ENCODE results near the gene TMCO6. TPM values are rescaled to one million over a fixed set of nuclear protein-coding genes. Genes with fewer than 3 reads are reported as not detected.
"Not testable (repeated sequence)": the region's sequence is repeated elsewhere in the genome, so short reads cannot be mapped to it uniquely, and the experiment has no call there.

The TMCO6 gene
- total and polyA plus RNA-seq, 9 of the 15 experiments (the other 6 are each of a cell fraction or from before 2014, with no cell fraction given): 3.4 to 46.4 (median 16.7) TPM

DNA sequence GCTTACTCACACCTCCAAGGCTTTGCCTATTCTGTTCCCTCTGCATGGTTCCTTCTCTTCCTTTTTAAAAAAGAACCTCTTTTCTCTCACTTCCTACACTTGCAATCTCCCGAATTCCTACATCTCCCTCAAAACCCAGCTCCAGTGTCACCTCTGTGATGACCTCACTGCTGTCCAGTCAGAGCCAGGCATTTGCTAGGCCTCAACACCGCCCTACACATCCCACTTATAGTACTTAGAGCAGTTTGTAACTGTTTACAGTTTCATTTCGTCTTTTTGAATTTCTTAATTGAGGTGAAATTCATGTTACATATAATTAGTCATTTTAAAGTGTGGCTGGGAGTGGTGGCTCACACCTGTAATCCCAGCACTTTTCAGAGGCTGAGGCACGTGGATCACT is 37.1 kb upstream of the TMCO6 start:
- no peak overlapping the region for H3K9ac ChIP-seq (ENCODE audit: insufficient read depth in 1 of 2, low read depth in 2 of 2, low read length in 2 of 2)
- H3K79me2 ChIP-seq (ENCODE audit: control insufficient read depth, insufficient read depth, low read length): no peaks in the 10 kb centered on the region
- POLR2A ChIA-PET: interaction anchor here (0.6 to 1.0 kb wide), 2 partner anchors 35 to 38 kb away, joined by 3 read pairs; partner anchors contain the start of gene APBB3
- no peaks in the 10 kb centered on the region for H3K27me3 ChIP-seq (ENCODE audit: control insufficient read depth in 2 of 2, insufficient read depth in 2 of 2, low read length in 2 of 2)
- no peaks in the 10 kb centered on the region for H3K9me1 ChIP-seq (ENCODE audit: control insufficient read depth, insufficient read depth, low read length)
- ATAC-seq (no peak), DNase-seq (ENCODE audit: extremely low read depth in 1 of 4, low spot score in 3 of 4) (no peak), FAIRE-seq (no peak)
- no peak overlapping the region for H3K27ac ChIP-seq (ENCODE audit: extremely low read depth, low read depth, low read length)
- TF ChIP-seq, protein P1, sequence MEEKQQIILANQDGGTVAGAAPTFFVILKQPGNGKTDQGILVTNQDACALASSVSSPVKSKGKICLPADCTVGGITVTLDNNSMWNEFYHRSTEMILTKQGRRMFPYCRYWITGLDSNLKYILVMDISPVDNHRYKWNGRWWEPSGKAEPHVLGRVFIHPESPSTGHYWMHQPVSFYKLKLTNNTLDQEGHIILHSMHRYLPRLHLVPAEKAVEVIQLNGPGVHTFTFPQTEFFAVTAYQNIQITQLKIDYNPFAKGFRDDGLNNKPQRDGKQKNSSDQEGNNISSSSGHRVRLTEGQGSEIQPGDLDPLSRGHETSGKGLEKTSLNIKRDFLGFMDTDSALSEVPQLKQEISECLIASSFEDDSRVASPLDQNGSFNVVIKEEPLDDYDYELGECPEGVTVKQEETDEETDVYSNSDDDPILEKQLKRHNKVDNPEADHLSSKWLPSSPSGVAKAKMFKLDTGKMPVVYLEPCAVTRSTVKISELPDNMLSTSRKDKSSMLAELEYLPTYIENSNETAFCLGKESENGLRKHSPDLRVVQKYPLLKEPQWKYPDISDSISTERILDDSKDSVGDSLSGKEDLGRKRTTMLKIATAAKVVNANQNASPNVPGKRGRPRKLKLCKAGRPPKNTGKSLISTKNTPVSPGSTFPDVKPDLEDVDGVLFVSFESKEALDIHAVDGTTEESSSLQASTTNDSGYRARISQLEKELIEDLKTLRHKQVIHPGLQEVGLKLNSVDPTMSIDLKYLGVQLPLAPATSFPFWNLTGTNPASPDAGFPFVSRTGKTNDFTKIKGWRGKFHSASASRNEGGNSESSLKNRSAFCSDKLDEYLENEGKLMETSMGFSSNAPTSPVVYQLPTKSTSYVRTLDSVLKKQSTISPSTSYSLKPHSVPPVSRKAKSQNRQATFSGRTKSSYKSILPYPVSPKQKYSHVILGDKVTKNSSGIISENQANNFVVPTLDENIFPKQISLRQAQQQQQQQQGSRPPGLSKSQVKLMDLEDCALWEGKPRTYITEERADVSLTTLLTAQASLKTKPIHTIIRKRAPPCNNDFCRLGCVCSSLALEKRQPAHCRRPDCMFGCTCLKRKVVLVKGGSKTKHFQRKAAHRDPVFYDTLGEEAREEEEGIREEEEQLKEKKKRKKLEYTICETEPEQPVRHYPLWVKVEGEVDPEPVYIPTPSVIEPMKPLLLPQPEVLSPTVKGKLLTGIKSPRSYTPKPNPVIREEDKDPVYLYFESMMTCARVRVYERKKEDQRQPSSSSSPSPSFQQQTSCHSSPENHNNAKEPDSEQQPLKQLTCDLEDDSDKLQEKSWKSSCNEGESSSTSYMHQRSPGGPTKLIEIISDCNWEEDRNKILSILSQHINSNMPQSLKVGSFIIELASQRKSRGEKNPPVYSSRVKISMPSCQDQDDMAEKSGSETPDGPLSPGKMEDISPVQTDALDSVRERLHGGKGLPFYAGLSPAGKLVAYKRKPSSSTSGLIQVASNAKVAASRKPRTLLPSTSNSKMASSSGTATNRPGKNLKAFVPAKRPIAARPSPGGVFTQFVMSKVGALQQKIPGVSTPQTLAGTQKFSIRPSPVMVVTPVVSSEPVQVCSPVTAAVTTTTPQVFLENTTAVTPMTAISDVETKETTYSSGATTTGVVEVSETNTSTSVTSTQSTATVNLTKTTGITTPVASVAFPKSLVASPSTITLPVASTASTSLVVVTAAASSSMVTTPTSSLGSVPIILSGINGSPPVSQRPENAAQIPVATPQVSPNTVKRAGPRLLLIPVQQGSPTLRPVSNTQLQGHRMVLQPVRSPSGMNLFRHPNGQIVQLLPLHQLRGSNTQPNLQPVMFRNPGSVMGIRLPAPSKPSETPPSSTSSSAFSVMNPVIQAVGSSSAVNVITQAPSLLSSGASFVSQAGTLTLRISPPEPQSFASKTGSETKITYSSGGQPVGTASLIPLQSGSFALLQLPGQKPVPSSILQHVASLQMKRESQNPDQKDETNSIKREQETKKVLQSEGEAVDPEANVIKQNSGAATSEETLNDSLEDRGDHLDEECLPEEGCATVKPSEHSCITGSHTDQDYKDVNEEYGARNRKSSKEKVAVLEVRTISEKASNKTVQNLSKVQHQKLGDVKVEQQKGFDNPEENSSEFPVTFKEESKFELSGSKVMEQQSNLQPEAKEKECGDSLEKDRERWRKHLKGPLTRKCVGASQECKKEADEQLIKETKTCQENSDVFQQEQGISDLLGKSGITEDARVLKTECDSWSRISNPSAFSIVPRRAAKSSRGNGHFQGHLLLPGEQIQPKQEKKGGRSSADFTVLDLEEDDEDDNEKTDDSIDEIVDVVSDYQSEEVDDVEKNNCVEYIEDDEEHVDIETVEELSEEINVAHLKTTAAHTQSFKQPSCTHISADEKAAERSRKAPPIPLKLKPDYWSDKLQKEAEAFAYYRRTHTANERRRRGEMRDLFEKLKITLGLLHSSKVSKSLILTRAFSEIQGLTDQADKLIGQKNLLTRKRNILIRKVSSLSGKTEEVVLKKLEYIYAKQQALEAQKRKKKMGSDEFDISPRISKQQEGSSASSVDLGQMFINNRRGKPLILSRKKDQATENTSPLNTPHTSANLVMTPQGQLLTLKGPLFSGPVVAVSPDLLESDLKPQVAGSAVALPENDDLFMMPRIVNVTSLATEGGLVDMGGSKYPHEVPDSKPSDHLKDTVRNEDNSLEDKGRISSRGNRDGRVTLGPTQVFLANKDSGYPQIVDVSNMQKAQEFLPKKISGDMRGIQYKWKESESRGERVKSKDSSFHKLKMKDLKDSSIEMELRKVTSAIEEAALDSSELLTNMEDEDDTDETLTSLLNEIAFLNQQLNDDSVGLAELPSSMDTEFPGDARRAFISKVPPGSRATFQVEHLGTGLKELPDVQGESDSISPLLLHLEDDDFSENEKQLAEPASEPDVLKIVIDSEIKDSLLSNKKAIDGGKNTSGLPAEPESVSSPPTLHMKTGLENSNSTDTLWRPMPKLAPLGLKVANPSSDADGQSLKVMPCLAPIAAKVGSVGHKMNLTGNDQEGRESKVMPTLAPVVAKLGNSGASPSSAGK (IDR thresholded peaks at IDR 0.05): peak; percentile 49; the same call in 1 of the 2 replicates
- no peak for TF ChIP-seq HNRNPL (IDR thresholded peaks at IDR 0.05; ENCODE audit: low read depth, low read length)
- TF ChIP-seq ZNF324 (CRISPR knock-in tag; IDR thresholded peaks at IDR 0.05): no peak
- TF ChIP-seq L3MBTL2 (IDR thresholded peaks at IDR 0.05): peak; percentile 40; the same call in 1 of the 2 replicates
- no peak for TF ChIP-seq KLF1 (tag; IDR thresholded peaks at IDR 0.05)
- H3K4me2 ChIP-seq (ENCODE audit: insufficient read depth, low read length): no peak overlapping the region
- no peaks in the 10 kb centered on the region for H3K9me3 ChIP-seq (replicated peaks; ENCODE audit: control insufficient read depth, insufficient read depth, low read depth, low read length)
- CTCF ChIA-PET (ENCODE audit: low intra/inter-chr PET ratio): no interaction called here
- in situ Hi-C loops (cut with MboI) (no loop called here), intact Hi-C loops (cut with micrococcal nuclease) (no loop called here)
- no TSS peak for BruUV-seq (replicated peaks)
- no peaks in the 10 kb centered on the region for H3K36me3 ChIP-seq (ENCODE audit: control insufficient read depth, insufficient read depth, low read length)
- WGBS (ENCODE audit: insufficient coverage, low coverage, missing lambda C conversion rate): 27% methylated on average over 4 of the region's 4 CpGs
- H2AFZ ChIP-seq (ENCODE audit: low read depth, low read length): no peak overlapping the region
- no peak overlapping the region for H3K4me3 ChIP-seq
- H3K4me1 ChIP-seq (replicated peaks in 1 of 2; ENCODE audit: control insufficient read depth in 2 of 2, insufficient read depth in 2 of 2, low read length in 2 of 2): no peaks in the 10 kb centered on the region
- no peaks in the 10 kb centered on the region for H4K20me1 ChIP-seq (replicated peaks; ENCODE audit: control insufficient read depth, insufficient read depth, low read length)

DNA sequence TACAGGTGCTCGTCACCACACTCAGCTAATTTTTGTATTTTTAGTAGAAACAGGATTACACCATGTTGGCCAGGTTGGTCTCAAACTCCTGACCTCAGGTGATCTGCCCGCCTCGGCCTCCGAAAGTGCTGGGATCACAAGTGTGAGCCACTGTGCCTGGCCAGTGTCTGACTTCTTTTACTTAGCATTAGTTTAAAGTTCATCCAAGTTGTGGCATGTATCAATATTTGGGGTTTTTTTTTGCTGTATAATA is 35.9 kb upstream of the TMCO6 start:
- H3K27ac ChIP-seq (ENCODE audit: extremely low read depth, low read depth, low read length); POLR2A ChIA-PET; H3K4me1 ChIP-seq (replicated peaks in 1 of 2; ENCODE audit: control insufficient read depth in 2 of 2, insufficient read depth in 2 of 2, low read length in 2 of 2); H3K9me1 ChIP-seq (ENCODE audit: control insufficient read depth, insufficient read depth, low read length); H3K36me3 ChIP-seq (ENCODE audit: control insufficient read depth, insufficient read depth, low read length); H3K27me3 ChIP-seq (ENCODE audit: control insufficient read depth in 2 of 2, insufficient read depth in 2 of 2, low read length in 2 of 2); H3K4me2 ChIP-seq (ENCODE audit: insufficient read depth, low read length); H3K9me3 ChIP-seq (replicated peaks; ENCODE audit: control insufficient read depth, insufficient read depth, low read depth, low read length); DNase-seq (ENCODE audit: extremely low read depth in 1 of 4, low spot score in 3 of 4); H2AFZ ChIP-seq (ENCODE audit: low read depth, low read length); BruUV-seq (replicated peaks); H4K20me1 ChIP-seq (replicated peaks; ENCODE audit: control insufficient read depth, insufficient read depth, low read length); FAIRE-seq; intact Hi-C loops (cut with micrococcal nuclease); H3K79me2 ChIP-seq (ENCODE audit: control insufficient read depth, insufficient read depth, low read length); in situ Hi-C loops (cut with MboI); CTCF ChIA-PET (ENCODE audit: low intra/inter-chr PET ratio); H3K9ac ChIP-seq (ENCODE audit: insufficient read depth in 1 of 2, low read depth in 2 of 2, low read length in 2 of 2); ATAC-seq; H3K4me3 ChIP-seq: not testable (repeated sequence)
- 71% methylated on average over 4 of the region's 4 CpGs for WGBS (ENCODE audit: insufficient coverage, low coverage, missing lambda C conversion rate)

Measured in K562 (cell line).